Peyer's patch (tissue), 4 donors: ENCODE results near the gene STIL.

Experiments used
- CTCF ChIP-seq, 6 experiments: fragments of 450-650 bp in 4 of 6; fragments of 200-600 bp in 2 of 6; sonication (generic) in 1 of 6; IDR thresholded peaks; one replicate each; pipeline ENCODE4 v1.5.1; 2017 to 2019; ENCODE audit warnings: antibody characterized with exemption in 6 of 6, mild to moderate bottlenecking in 3 of 6, moderate library complexity in 1 of 6
- POLR2A ChIP-seq, 2 donors: fragments of 450-650 bp; IDR thresholded peaks; one replicate each; pipeline ENCODE4 v1.5.1; 2017; ENCODE audit warnings: antibody characterized with exemption in 2 of 2, mild to moderate bottlenecking in 2 of 2, moderate library complexity in 2 of 2

- no peak for TF ChIP-seq CTCF (IDR thresholded peaks at IDR 0.05)
- TF ChIP-seq POLR2A (IDR thresholded peaks at IDR 0.05): no peak
These were observed 16.3 kb upstream of the STIL start for GRCh38 chr1:47330212-47330611.
